C1 segment of cervical spinal cord (tissue), 14 donors: ENCODE measurements around the gene SF3A1.
"Not testable (repeated sequence)": the region's sequence is repeated elsewhere in the genome, so short reads cannot be mapped to it uniquely, and the experiment has no call there.

Experiments used
- DNase-seq, 14 donors: peaks; one replicate each; lab custom pipeline; 2025; lab: John Stamatoyannopoulos, UW

SF3A1 gene, protein sequence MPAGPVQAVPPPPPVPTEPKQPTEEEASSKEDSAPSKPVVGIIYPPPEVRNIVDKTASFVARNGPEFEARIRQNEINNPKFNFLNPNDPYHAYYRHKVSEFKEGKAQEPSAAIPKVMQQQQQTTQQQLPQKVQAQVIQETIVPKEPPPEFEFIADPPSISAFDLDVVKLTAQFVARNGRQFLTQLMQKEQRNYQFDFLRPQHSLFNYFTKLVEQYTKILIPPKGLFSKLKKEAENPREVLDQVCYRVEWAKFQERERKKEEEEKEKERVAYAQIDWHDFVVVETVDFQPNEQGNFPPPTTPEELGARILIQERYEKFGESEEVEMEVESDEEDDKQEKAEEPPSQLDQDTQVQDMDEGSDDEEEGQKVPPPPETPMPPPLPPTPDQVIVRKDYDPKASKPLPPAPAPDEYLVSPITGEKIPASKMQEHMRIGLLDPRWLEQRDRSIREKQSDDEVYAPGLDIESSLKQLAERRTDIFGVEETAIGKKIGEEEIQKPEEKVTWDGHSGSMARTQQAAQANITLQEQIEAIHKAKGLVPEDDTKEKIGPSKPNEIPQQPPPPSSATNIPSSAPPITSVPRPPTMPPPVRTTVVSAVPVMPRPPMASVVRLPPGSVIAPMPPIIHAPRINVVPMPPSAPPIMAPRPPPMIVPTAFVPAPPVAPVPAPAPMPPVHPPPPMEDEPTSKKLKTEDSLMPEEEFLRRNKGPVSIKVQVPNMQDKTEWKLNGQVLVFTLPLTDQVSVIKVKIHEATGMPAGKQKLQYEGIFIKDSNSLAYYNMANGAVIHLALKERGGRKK

GRCh38 chr22:30356449-30357235, at the start of gene SF3A1, which contains the start of gene CCDC157:
Gene SF3A1 (minus strand): TSS chr22:30356894. CDS start chr22:30356792, 102 bp downstream.
Gene CCDC157 (plus strand): TSS chr22:30357007. CDS start chr22:30366001, 8,994 bp downstream.
- peak in 13 of 14 donors; percentile 61 to 94 (median 86) for DNase-seq

DNA sequence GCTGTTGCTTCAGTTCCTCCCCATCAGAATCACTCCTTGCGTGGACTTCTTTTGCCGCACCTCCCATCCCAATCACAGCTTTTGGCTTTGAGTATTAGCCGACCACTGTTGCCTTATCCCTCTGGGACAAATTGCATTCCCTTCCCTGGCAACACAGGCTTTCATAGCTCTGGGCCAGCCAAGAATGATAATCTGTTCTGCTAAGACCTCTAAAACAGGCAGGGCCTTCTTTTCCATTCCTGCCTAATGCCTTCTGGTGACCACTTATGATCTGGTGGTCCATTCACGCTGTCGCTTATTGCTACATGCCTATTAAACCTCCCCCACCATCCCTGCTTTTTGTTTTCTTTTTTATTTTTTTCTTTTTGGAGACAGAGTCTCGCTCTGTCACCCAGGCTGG, 49.7 kb upstream of the SF3A1 start:
- DNase-seq, result no peak

DNA sequence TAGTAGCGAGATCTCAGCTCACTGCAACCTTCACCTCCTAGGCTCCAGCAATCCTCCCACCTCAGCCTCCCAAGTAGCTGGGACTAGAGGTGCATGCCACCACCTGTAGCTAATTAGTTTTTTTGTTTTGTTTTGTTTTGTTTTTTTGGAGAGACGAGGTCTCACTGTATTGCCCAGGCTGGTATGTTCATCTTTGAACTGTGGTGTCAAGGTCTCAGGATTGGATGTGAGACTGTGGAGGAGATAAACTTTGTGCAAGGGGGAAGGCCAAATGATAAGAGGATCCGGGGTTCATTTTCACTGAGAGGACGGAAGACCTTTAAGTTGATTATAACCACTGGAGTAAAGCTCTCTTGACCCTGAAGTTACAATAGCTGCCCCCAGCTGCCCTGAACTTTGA, 49.0 kb upstream of the SF3A1 start:
- no peak for DNase-seq

DNA sequence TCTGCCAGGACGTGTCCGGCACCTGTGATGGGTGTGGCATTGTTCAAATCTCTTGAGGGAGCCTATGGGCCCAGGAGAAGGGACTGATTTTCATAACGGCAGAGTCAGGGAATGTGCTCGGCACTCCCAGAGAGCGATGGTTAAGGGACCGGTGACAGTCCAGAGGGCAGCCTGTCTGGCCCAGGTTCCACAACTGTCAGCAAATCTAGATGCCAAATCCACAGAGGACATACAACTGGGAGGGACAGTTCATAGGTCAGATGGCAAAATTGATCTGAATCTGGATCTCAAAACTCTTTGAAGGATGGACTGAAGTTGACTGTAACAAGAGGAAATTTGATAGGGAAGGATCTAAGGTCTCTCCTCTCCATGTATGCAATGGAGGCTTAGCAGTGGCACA, 47.6 kb upstream of the SF3A1 start:
- no peak for DNase-seq

DNA sequence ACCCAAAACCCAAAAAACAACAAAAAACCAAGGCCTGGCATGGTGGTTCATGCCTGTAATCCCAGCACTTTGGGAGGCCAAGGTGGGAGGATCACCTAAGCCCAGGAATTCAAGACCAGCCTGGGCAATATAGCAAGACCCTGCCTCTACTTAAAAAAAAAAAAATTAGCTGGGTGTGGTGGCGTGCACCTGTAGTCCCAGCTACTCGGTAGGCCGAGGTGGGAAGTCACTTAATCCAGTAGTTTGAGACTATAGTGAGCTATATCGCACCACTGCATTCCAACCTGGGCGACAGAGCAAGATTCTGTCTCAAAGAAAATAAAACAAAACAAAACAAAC, 46.0 kb upstream of the SF3A1 start:
- not testable (repeated sequence) for DNase-seq

DNA sequence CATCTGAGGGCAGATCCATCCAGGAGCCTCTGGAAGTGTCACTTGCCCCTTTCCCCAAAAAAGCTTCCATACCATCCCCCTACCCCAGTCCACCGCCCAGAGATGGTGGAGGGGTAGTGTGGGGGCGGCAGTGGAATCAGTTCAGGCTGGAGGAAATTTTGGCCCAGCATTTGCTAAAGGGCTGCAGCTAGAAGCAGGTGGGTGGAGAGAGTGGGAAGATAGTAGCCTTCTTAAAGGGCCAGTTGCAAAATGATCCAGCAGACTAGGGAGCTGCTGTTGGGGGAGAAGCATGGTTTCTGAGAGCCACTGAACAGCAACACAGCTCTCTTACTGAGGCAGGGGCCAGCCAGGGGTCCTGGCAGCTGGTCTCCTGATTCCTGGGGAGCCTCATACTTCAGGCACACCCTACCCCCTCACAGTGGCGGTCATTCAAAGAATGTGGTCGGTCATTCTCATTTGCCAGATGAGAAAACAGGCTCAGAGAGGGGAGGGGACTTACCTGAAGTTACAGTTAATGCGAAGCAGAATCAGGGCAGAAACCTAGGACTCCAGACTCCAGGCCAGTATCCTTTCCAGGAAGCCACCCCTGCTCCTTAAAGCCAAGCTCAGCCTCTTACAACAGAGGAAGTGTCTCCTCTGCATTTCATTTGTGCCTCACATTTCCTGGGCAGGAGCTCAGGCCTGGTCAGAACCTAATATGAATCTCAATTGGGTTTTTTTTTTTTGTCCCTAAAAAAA, 45.5 kb upstream of the SF3A1 start:
- peak in 1 of 14 donors; percentile 21 for DNase-seq

DNA sequence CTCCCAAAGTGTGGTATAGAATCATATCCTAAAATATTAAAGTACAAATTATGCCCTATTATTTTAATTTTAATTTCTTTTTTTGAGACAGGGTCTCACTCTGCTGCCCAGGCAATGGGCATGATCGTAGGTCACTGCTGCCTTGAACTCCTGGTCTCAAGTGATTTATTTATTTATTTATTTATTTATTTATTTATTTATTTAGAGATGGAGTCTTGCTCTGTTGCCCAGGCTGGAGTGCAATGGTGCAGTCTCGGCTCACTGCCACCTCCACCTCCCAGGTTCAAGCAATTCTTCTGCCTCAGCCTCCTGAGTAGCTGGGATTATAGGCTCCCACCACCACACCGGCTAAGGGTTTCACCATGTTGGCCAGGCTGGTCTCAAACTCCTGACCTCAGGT, 44.3 kb upstream of the SF3A1 start:
- DNase-seq, result not testable (repeated sequence)

GRCh38 chr22:30400159-30400558, 43.5 kb upstream of the SF3A1 start:
- no peak for DNase-seq

GRCh38 chr22:30399718-30400117, 43.0 kb upstream of the SF3A1 start:
- no peak for DNase-seq

- DNase-seq, result peak in 1 of 14 donors; percentile 20
Observed at GRCh38 chr22:30398685-30399680, 42.3 kb upstream of the SF3A1 start.

- peak in 2 of 14 donors; percentile 40 to 57 for DNase-seq
Observed at GRCh38 chr22:30397656-30398635, 41.3 kb upstream of the SF3A1 start.

GRCh38 chr22:30396871-30397655, 40.4 kb upstream of the SF3A1 start, which contains the start of gene SEC14L2:
Gene SEC14L2 (plus strand): TSS chr22:30397018. CDS start chr22:30397117, 99 bp downstream.
- peak in 12 of 14 donors; percentile 53 to 83 (median 70) for DNase-seq

- no peak for DNase-seq
Observed at GRCh38 chr22:30393885-30394284, 37.2 kb upstream of the SF3A1 start.

DNA sequence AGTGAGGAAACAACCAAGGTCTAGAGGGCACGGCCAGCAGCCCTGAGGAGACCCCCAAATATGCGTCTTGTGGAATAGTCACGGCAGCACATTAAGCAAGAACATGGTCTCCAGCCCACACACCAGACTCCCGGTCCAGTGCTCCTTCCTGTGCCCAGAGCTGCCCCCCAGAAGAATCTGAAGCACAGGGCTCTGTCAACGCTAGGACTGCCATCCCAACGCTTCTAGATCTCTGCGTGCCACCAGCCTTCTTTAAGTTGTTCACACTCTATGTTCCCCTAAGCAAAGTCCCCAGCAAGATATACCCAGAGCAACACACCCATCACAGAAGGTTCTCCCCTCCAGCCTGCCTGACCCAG, 36.6 kb upstream of the SF3A1 start:
- DNase-seq, result no peak

DNA sequence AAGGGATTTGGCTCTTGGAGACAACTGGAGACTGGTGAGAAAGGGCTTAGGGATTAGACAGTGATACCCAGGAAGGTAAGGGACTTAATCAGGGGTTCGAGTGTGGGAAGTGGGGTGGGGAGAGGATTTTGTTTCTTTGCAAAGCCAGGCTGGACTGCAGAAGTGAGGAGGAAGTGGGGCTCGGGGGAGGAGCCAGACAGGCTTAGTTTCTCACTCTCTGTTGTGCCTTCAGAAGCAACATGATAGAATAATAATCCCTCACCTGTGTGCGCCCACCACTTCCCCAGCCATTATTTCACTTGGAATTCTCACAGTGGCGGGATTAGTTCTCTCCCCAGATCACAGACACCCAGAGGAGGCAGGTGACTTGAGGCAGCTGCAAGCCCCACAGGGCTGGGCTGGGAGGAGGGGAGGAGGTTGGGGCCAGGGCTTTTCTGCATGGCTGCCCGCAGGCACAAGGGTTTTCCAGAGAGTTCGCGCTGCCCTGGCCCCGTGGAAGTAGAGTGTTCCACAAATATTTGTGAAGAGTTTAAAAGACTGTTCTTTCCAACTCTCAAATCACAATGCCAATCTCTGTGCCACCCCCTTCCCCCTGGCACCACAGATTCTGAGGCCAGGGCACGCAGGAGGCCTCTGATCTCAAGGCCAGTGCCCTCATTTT, 36.1 kb upstream of the SF3A1 start:
- peak in 2 of 14 donors; percentile 21 to 25 for DNase-seq

GRCh38 chr22:30390974-30391691, 34.4 kb upstream of the SF3A1 start:
- DNase-seq, result peak in 11 of 14 donors; percentile 9 to 74 (median 47)
